Esophagus squamous epithelium (tissue), 5 donors: ENCODE data around the gene DNAH8. TPM values are rescaled to one million over a fixed set of nuclear protein-coding genes. Genes with fewer than 3 reads are reported as not detected.

Source experiments
- DNase-seq: peaks from one replicate; lab custom pipeline; 2025; lab: John Stamatoyannopoulos, UW
- H3K27ac ChIP-seq, 4 donors: fragments of 200-600 bp; sonication (generic); one replicate each; pipeline ENCODE4 v1.5.1; 2016 to 2019; ENCODE audit warnings: mild to moderate bottlenecking in 1 of 4
- H3K27me3 ChIP-seq, 4 donors: fragments of 200-600 bp; sonication (generic); 1 replicate in 3 of 4; 2 replicates in 1 of 4; pipeline versions ENCODE4 v1.5.1 to v1.6.0; 2017 to 2021; ENCODE audit warnings: antibody characterized with exemption in 1 of 4
- H3K36me3 ChIP-seq, 3 donors: fragments of 200-600 bp; sonication (generic); one replicate each; pipeline ENCODE4 v1.5.1; 2016 to 2019
- H3K4me1 ChIP-seq, 3 donors: fragments of 200-600 bp; sonication (generic); one replicate each; pipeline ENCODE4 v1.5.1; 2017 to 2019
- H3K4me3 ChIP-seq, 4 donors: fragments of 200-600 bp; sonication (generic); 1 replicate in 3 of 4; 2 replicates in 1 of 4; pipeline ENCODE4 v1.5.1; 2016 to 2019; ENCODE audit warnings: mild to moderate bottlenecking in 2 of 4, moderate library complexity in 1 of 4
- H3K9me3 ChIP-seq, 3 donors: fragments of 200-600 bp; sonication (generic); one replicate each; pipeline ENCODE4 v1.5.1; 2016 to 2019
- POLR2A ChIP-seq, 4 donors: fragments of 450-650 bp; IDR thresholded peaks; one replicate each; pipeline ENCODE4 v1.6.1; 2017; ENCODE audit warnings: antibody characterized with exemption in 4 of 4, mild to moderate bottlenecking in 4 of 4, moderate library complexity in 3 of 4
- WGBS, 2 donors: methylation state at CpG; one replicate each; pipeline ENCODE4 v1.1.5; 2018; 5-methylcytosine and 5-hydroxymethylcytosine counted together
- intact Hi-C: fragments of 100-400 bp; cut with DNase I; formaldehyde crosslinking; loops from one replicate; pipeline ENCODE4 v1.15.0; 2022
- total RNA-seq, 4 donors: library from RNA; depleted of rRNA; stranded (reverse); fragments of >200 nt; gene quantifications; one replicate each; pipeline ENCODE4 v1.1.0, GENCODE V29; 2016
- TF ChIP-seq, protein P1 (sequence below), 6 experiments: fragments of 450-650 bp in 4 of 6; fragments of 200-600 bp in 2 of 6; sonication (generic) in 2 of 6; IDR thresholded peaks; one replicate each; pipeline ENCODE4 v1.5.1; 2016 to 2019; ENCODE audit warnings: antibody characterized with exemption in 6 of 6, mild to moderate bottlenecking in 4 of 6, moderate library complexity in 4 of 6
- donor health status: DM: yes; HTN: yes; CAD: no.

DNAH8 gene
- total RNA-seq, 4 donors from 2014 or later, result under 0.01 to 0.03 TPM; not detected in 2

DNA sequence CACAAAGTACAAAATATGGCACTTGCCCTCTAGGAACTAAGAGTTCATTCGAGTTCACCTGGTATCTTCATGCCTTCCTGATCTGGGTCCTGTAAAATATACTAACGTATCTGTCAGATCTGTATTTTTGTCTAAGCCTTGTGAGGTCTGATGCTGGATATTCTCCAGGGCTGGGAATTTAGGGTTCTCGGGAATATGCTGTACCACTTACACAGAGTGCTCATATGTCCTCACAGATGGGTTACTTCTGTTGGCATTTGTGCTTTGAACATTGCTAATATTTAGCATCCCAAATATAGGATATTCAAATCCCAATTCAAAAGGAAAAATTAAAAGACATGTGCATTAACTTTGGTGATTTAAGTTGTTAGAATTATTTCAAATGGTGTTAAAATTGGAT is 122.0 kb downstream of the DNAH8 start:
- Histone ChIP-seq H3K4me1 (no peaks in the 10 kb centered on the region), H3K27ac (no peak overlapping the region), H3K9me3 (no peaks in the 10 kb centered on the region), H3K4me3 (no peak overlapping the region), H3K36me3 (no peaks in the 10 kb centered on the region), H3K27me3 (no peaks in the 10 kb centered on the region)
- WGBS, 2 donors, result 75 to 76% methylated on average over 3 of the region's 3 CpGs
- TF ChIP-seq, protein P1, sequence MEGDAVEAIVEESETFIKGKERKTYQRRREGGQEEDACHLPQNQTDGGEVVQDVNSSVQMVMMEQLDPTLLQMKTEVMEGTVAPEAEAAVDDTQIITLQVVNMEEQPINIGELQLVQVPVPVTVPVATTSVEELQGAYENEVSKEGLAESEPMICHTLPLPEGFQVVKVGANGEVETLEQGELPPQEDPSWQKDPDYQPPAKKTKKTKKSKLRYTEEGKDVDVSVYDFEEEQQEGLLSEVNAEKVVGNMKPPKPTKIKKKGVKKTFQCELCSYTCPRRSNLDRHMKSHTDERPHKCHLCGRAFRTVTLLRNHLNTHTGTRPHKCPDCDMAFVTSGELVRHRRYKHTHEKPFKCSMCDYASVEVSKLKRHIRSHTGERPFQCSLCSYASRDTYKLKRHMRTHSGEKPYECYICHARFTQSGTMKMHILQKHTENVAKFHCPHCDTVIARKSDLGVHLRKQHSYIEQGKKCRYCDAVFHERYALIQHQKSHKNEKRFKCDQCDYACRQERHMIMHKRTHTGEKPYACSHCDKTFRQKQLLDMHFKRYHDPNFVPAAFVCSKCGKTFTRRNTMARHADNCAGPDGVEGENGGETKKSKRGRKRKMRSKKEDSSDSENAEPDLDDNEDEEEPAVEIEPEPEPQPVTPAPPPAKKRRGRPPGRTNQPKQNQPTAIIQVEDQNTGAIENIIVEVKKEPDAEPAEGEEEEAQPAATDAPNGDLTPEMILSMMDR (IDR thresholded peaks at IDR 0.05), result no peak
- TF ChIP-seq POLR2A (IDR thresholded peaks at IDR 0.05), result no peak
- intact Hi-C loops, result no loop called here
- DNase-seq, result no peak

DNA sequence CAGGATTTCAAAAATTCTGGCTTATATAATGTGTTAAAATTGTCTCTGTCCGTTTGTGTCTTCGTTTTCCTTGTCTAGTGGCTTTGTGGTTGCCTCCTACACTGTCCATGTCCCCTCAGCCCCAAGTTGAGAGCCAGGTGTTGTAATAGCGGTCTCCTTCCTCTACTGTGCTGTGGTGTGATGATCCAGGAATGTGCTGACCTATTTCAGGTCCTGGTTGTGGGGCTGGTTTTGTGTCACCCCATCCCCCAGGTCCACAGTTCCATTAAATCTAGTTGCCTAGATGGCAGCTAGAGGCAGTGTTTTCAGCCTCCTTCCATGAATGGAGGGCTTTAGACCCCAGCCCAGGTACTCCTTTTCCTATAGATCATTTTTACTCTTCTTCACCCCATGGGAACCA is 128.7 kb downstream of the DNAH8 start:
- DNase-seq, result no peak
- WGBS, 2 donors, result 79 to 85% methylated on average over 3 of the region's 3 CpGs
- no peaks in the 10 kb centered on the region for H3K4me1 ChIP-seq
- no peaks in the 10 kb centered on the region for H3K27me3 ChIP-seq
- TF ChIP-seq, protein P1 (IDR thresholded peaks at IDR 0.05), result no peak
- TF ChIP-seq POLR2A (IDR thresholded peaks at IDR 0.05), result no peak
- H3K27ac ChIP-seq, result no peak overlapping the region
- no peaks in the 10 kb centered on the region for H3K36me3 ChIP-seq
- H3K4me3 ChIP-seq, result no peak overlapping the region
- intact Hi-C loops, result no loop called here
- no peaks in the 10 kb centered on the region for H3K9me3 ChIP-seq

DNA sequence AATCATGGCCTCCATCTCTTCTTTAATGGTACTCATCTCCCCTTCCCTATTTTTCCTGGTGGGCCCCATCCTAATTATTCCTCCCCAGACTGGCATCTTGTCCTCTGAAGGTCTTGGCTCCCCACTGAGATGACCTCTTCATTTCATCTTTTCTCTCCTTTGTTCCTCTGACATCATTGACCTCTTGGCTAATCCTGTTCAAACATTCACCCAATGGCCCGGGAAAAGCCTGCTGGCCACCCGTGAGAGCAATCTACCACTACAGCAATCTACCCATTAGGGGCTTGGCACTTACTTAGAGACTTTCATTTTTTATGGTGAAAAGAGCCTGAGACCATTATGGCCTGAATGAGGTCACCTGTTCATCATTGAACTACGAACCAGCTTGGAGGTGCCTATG is 130.8 kb downstream of the DNAH8 start:
- H3K4me1 ChIP-seq, result no peaks in the 10 kb centered on the region
- H3K4me3 ChIP-seq, result no peak overlapping the region
- no peaks in the 10 kb centered on the region for H3K9me3 ChIP-seq
- intact Hi-C loops, result no loop called here
- DNase-seq, result no peak
- 49 to 55% methylated on average over 3 of the region's 3 CpGs for WGBS, 2 donors
- H3K36me3 ChIP-seq, result no peaks in the 10 kb centered on the region
- peaks cover 0 to 5% (median 0%) of the 10 kb centered on the region in 4 donors for H3K27me3 ChIP-seq
- TF ChIP-seq, protein P1 (IDR thresholded peaks at IDR 0.05), result no peak
- no peak for TF ChIP-seq POLR2A (IDR thresholded peaks at IDR 0.05)
- H3K27ac ChIP-seq, result no peak overlapping the region

DNA sequence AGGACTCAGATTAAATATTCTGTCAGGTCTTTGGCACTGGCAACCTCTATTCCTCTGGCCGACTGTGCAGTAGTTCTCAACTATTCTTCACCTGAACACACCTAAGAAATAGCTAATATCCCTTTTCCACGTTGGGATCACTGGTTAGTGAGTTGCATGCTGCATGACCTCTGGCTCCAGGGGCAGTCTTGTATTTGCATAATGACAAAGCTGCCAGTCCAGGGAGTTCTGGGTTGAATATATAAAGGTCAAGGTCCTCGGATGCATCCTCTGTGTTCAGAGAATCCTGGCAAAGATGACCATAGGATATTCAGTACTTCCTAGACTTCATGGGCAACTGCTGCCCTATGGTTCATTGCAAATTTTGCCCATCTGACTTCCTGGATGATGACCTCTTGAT is 131.2 kb downstream of the DNAH8 start:
- peaks cover 0 to 5% (median 0%) of the 10 kb centered on the region in 4 donors for H3K27me3 ChIP-seq
- no peaks in the 10 kb centered on the region for H3K9me3 ChIP-seq
- WGBS, 2 donors, result 79 to 93% methylated on average over 2 to 3 of the region's 3 CpGs
- no peaks in the 10 kb centered on the region for H3K36me3 ChIP-seq
- H3K27ac ChIP-seq, result no peak overlapping the region
- no peak overlapping the region for H3K4me3 ChIP-seq
- H3K4me1 ChIP-seq, result no peaks in the 10 kb centered on the region
- DNase-seq, result no peak
- no peak for TF ChIP-seq POLR2A (IDR thresholded peaks at IDR 0.05)
- TF ChIP-seq, protein P1 (IDR thresholded peaks at IDR 0.05), result no peak
- intact Hi-C loops, result no loop called here

DNA sequence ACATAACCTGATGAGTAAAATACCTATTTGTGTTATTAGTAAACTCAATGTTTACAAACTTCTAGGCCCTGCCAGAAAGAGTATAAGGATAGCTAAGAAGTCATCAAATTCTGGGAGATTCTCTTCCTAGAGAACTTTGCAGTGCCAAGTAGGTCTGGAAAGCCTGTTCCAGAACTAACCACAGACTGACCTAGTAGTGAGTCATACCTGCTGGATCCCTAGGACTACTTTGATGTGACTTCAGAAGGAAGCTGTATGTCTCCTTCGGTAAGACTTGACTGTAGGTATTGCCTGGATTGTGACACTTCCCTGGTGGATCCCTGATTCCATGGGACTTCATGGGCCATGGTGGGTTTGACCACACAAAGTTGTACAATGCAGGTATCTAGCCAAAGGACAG is 131.7 kb downstream of the DNAH8 start:
- 25 to 33% methylated on average over 1 of the region's 1 CpG for WGBS, 2 donors
- peaks cover 0 to 8% (median 0%) of the 10 kb centered on the region in 4 donors for H3K27me3 ChIP-seq
- H3K9me3 ChIP-seq, result no peaks in the 10 kb centered on the region
- no peak for DNase-seq
- no peak overlapping the region for H3K4me3 ChIP-seq
- intact Hi-C loops, result no loop called here
- no peak overlapping the region for H3K27ac ChIP-seq
- no peaks in the 10 kb centered on the region for H3K36me3 ChIP-seq
- no peaks in the 10 kb centered on the region for H3K4me1 ChIP-seq
- TF ChIP-seq, protein P1 (IDR thresholded peaks at IDR 0.05), result no peak
- TF ChIP-seq POLR2A (IDR thresholded peaks at IDR 0.05), result no peak
